ENCODE data around the gene GPR162.

The GPR162 gene

GRCh38 chr12:6845395-6845794, 23.8 kb downstream of the GPR162 start:
- H2BK12ac ChIP-seq (ENCODE audit: low read length in 2 of 2), result no peak overlapping the region
- no peak for DNase-seq
- peaks cover 18% of the 10 kb centered on the region for H3K79me1 ChIP-seq (replicated peaks; ENCODE audit: low read length, poor library complexity, severe bottlenecking)
- H3K9ac ChIP-seq (ENCODE audit: low read length), result no peak overlapping the region
- peaks cover 75 to 81% of the 10 kb centered on the region in 2 experiments for H3K36me3 ChIP-seq (ENCODE audit: control insufficient read depth in 1 of 2, insufficient read depth in 2 of 2, low read depth in 1 of 2, low read length in 2 of 2)
- no peak overlapping the region for H4K91ac ChIP-seq (ENCODE audit: low read length)
- no peak overlapping the region for H4K8ac ChIP-seq (ENCODE audit: low read length)
- no peak overlapping the region for H2BK120ac ChIP-seq (ENCODE audit: low read depth, low read length)
- no peak overlapping the region for H2AFZ ChIP-seq (ENCODE audit: low read depth, low read length)
- H3K14ac ChIP-seq (ENCODE audit: low read length in 2 of 2), result no peak overlapping the region
- H3K4ac ChIP-seq (ENCODE audit: low read depth in 1 of 2, low read length in 2 of 2), result no peak overlapping the region
- no peak overlapping the region for H3K18ac ChIP-seq (ENCODE audit: low read depth in 1 of 2, low read length in 2 of 2)
- no peak overlapping the region for H2BK15ac ChIP-seq (ENCODE audit: low read depth, poor library complexity, severe bottlenecking)
- no peak overlapping the region for H3K27ac ChIP-seq (ENCODE audit: low read length, poor library complexity, severe bottlenecking)
- no peak overlapping the region for H2AK5ac ChIP-seq (ENCODE audit: low read length, severe bottlenecking)
- H2BK5ac ChIP-seq (ENCODE audit: low read depth, low read length, poor library complexity, severe bottlenecking), result no peak overlapping the region
- WGBS, result 94% methylated on average over 17 of the region's 17 CpGs
- H3K9me3 ChIP-seq (ENCODE audit: control insufficient read depth, low read length), result no peaks in the 10 kb centered on the region
- H3K4me3 ChIP-seq (ENCODE audit: insufficient read depth in 1 of 2, low read depth in 1 of 2, low read length in 2 of 2), result no peak overlapping the region
- no peaks in the 10 kb centered on the region for H3K27me3 ChIP-seq (ENCODE audit: control insufficient read depth in 1 of 2, insufficient read depth in 1 of 2, low read length in 2 of 2)
- no peak overlapping the region for H3K23ac ChIP-seq (ENCODE audit: low read length in 2 of 2)
- H3K4me1 ChIP-seq (ENCODE audit: control insufficient read depth, insufficient read depth, low read depth, low read length), result peaks cover 3% of the 10 kb centered on the region
- no peak overlapping the region for H3K4me2 ChIP-seq (ENCODE audit: low read length, poor library complexity, severe bottlenecking)

DNA sequence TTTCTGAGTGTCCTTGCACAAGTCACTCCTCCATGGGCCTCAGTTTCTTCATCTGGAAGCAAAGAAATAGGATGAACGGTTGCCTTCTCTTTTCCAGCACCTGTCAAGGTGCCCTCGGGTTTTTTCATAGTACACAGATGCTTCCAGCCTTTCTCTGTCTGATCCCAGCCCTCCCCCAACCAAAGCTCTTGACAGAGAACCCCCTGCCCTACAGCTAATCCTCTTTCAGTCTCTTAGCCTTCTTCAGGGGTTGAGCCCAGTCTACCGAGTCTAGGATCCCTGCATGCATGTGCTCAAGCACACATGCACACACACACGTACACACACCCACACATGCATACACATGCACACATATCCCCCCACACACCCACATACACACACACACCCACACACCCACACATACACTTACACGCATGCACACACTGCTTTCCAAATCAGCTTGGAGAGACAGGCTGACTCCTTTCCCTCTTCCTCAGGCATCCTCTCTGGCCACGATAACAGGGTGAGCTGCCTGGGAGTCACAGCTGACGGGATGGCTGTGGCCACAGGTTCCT, 24.8 kb downstream of the GPR162 start:
- 93% methylated on average over 7 of the region's 7 CpGs for WGBS
- H3K4me2 ChIP-seq (ENCODE audit: low read length, poor library complexity, severe bottlenecking), result no peak overlapping the region

GRCh38 chr12:6847676-6848075, 26.1 kb downstream of the GPR162 start:
- H3K23ac ChIP-seq (ENCODE audit: low read length in 2 of 2), result no peak overlapping the region
- H4K8ac ChIP-seq (ENCODE audit: low read length), result no peak overlapping the region
- H3K27me3 ChIP-seq (ENCODE audit: control insufficient read depth in 1 of 2, insufficient read depth in 1 of 2, low read length in 2 of 2), result no peaks in the 10 kb centered on the region
- peaks cover 8% of the 10 kb centered on the region for H3K4me1 ChIP-seq (ENCODE audit: control insufficient read depth, insufficient read depth, low read depth, low read length)
- H3K4me2 ChIP-seq (ENCODE audit: low read length, poor library complexity, severe bottlenecking), result no peak overlapping the region
- H3K14ac ChIP-seq (ENCODE audit: low read length in 2 of 2), result no peak overlapping the region
- H3K9ac ChIP-seq (ENCODE audit: low read length), result no peak overlapping the region
- H3K9me3 ChIP-seq (ENCODE audit: control insufficient read depth, low read length), result no peaks in the 10 kb centered on the region
- no peak overlapping the region for H2BK120ac ChIP-seq (ENCODE audit: low read depth, low read length)
- H2BK5ac ChIP-seq (ENCODE audit: low read depth, low read length, poor library complexity, severe bottlenecking), result no peak overlapping the region
- DNase-seq, result no peak
- H3K4ac ChIP-seq (ENCODE audit: low read depth in 1 of 2, low read length in 2 of 2), result no peak overlapping the region
- no peak overlapping the region for H2BK12ac ChIP-seq (ENCODE audit: low read length in 2 of 2)
- peaks cover 58 to 69% of the 10 kb centered on the region in 2 experiments for H3K36me3 ChIP-seq (ENCODE audit: control insufficient read depth in 1 of 2, insufficient read depth in 2 of 2, low read depth in 1 of 2, low read length in 2 of 2)
- H2AK5ac ChIP-seq (ENCODE audit: low read length, severe bottlenecking), result no peak overlapping the region
- H3K4me3 ChIP-seq (ENCODE audit: insufficient read depth in 1 of 2, low read depth in 1 of 2, low read length in 2 of 2), result no peak overlapping the region
- H4K91ac ChIP-seq (ENCODE audit: low read length), result no peak overlapping the region
- 96% methylated on average over 2 of the region's 2 CpGs for WGBS
- no peak overlapping the region for H3K27ac ChIP-seq (ENCODE audit: low read length, poor library complexity, severe bottlenecking)
- H2AFZ ChIP-seq (ENCODE audit: low read depth, low read length), result no peak overlapping the region
- H2BK15ac ChIP-seq (ENCODE audit: low read depth, poor library complexity, severe bottlenecking), result no peak overlapping the region
- H3K18ac ChIP-seq (ENCODE audit: low read depth in 1 of 2, low read length in 2 of 2), result no peak overlapping the region
- peaks cover 20% of the 10 kb centered on the region for H3K79me1 ChIP-seq (replicated peaks; ENCODE audit: low read length, poor library complexity, severe bottlenecking)

More for the DNA sequence above, 24.8 kb downstream of the GPR162 start:
- no peak overlapping the region for H4K8ac ChIP-seq (ENCODE audit: low read length)
- H3K9me3 ChIP-seq (ENCODE audit: control insufficient read depth, low read length), result no peaks in the 10 kb centered on the region
- no peak overlapping the region for H3K14ac ChIP-seq (ENCODE audit: low read length in 2 of 2)
- no peak overlapping the region for H2AFZ ChIP-seq (ENCODE audit: low read depth, low read length)
- H2BK120ac ChIP-seq (ENCODE audit: low read depth, low read length), result no peak overlapping the region
- peaks cover 20% of the 10 kb centered on the region for H3K79me1 ChIP-seq (replicated peaks; ENCODE audit: low read length, poor library complexity, severe bottlenecking)
- H3K27me3 ChIP-seq (ENCODE audit: control insufficient read depth in 1 of 2, insufficient read depth in 1 of 2, low read length in 2 of 2), result no peaks in the 10 kb centered on the region
- no peak overlapping the region for H2AK5ac ChIP-seq (ENCODE audit: low read length, severe bottlenecking)
- H3K18ac ChIP-seq (ENCODE audit: low read depth in 1 of 2, low read length in 2 of 2), result no peak overlapping the region
- H3K9ac ChIP-seq (ENCODE audit: low read length), result no peak overlapping the region
- H3K23ac ChIP-seq (ENCODE audit: low read length in 2 of 2), result no peak overlapping the region
- no peak for DNase-seq
- H2BK12ac ChIP-seq (ENCODE audit: low read length in 2 of 2), result no peak overlapping the region
- H3K4me1 ChIP-seq (ENCODE audit: control insufficient read depth, insufficient read depth, low read depth, low read length), result peaks cover 8% of the 10 kb centered on the region
- H3K4ac ChIP-seq (ENCODE audit: low read depth in 1 of 2, low read length in 2 of 2), result no peak overlapping the region
- no peak overlapping the region for H3K4me3 ChIP-seq (ENCODE audit: insufficient read depth in 1 of 2, low read depth in 1 of 2, low read length in 2 of 2)
- no peak overlapping the region for H3K27ac ChIP-seq (ENCODE audit: low read length, poor library complexity, severe bottlenecking)
- H4K91ac ChIP-seq (ENCODE audit: low read length), result no peak overlapping the region
- H2BK15ac ChIP-seq (ENCODE audit: low read depth, poor library complexity, severe bottlenecking), result no peak overlapping the region
- peaks cover 65 to 81% of the 10 kb centered on the region in 2 experiments for H3K36me3 ChIP-seq (ENCODE audit: control insufficient read depth in 1 of 2, insufficient read depth in 2 of 2, low read depth in 1 of 2, low read length in 2 of 2)
- H2BK5ac ChIP-seq (ENCODE audit: low read depth, low read length, poor library complexity, severe bottlenecking), result no peak overlapping the region

DNA sequence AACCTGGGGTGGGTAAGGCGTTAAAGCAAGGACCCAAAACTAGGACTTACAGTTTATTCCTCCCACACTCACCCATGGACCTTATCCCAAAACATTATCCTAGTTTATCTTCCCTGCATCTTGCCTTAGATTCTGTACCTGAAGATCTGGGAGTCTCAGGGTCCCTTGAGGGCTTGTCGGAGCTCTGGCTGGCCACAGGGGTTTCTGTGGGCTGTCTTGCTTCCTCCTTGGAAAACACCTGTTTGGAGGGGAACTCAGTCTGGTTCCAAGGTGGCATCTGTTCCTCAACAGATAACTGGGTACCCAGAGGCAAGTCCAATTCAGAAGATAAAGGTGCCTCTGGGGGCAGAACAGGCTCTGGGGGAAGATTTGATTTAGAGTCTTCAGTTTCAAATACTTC, 27.8 kb downstream of the GPR162 start:
- Histone ChIP-seq H3K36me3 (ENCODE audit: control insufficient read depth in 1 of 2, insufficient read depth in 2 of 2, low read depth in 1 of 2, low read length in 2 of 2) (peaks cover 48 to 53% of the 10 kb centered on the region in 2 experiments), H3K4ac (ENCODE audit: low read depth in 1 of 2, low read length in 2 of 2) (no peak overlapping the region), H3K9ac (ENCODE audit: low read length) (no peak overlapping the region), H2BK12ac (ENCODE audit: low read length in 2 of 2) (no peak overlapping the region), H2BK15ac (ENCODE audit: low read depth, poor library complexity, severe bottlenecking) (no peak overlapping the region), H3K18ac (ENCODE audit: low read depth in 1 of 2, low read length in 2 of 2) (no peak overlapping the region), H3K4me2 (ENCODE audit: low read length, poor library complexity, severe bottlenecking) (no peak overlapping the region), H3K9me3 (ENCODE audit: control insufficient read depth, low read length) (no peaks in the 10 kb centered on the region), H3K4me1 (ENCODE audit: control insufficient read depth, insufficient read depth, low read depth, low read length) (peaks cover 16% of the 10 kb centered on the region), H3K4me3 (ENCODE audit: insufficient read depth in 1 of 2, low read depth in 1 of 2, low read length in 2 of 2) (no peak overlapping the region), H2AFZ (ENCODE audit: low read depth, low read length) (no peak overlapping the region), H3K79me1 (replicated peaks; ENCODE audit: low read length, poor library complexity, severe bottlenecking) (peaks cover 22% of the 10 kb centered on the region), H3K27me3 (ENCODE audit: control insufficient read depth in 1 of 2, insufficient read depth in 1 of 2, low read length in 2 of 2) (no peaks in the 10 kb centered on the region), H2AK5ac (ENCODE audit: low read length, severe bottlenecking) (no peak overlapping the region), H2BK5ac (ENCODE audit: low read depth, low read length, poor library complexity, severe bottlenecking) (no peak overlapping the region), H4K8ac (ENCODE audit: low read length) (no peak overlapping the region), H2BK120ac (ENCODE audit: low read depth, low read length) (no peak overlapping the region), H3K23ac (ENCODE audit: low read length in 2 of 2) (no peak overlapping the region), H3K14ac (ENCODE audit: low read length in 2 of 2) (no peak overlapping the region), H4K91ac (ENCODE audit: low read length) (no peak overlapping the region), H3K27ac (ENCODE audit: low read length, poor library complexity, severe bottlenecking) (no peak overlapping the region)
- WGBS, result 86% methylated on average over 2 of the region's 2 CpGs
- DNase-seq, result no peak
